GM21528 (cell line): ENCODE measurements around the gene GIMAP8.

Source experiments
- ATAC-seq: cut with Tn5 transposase; IDR thresholded peaks from one replicate; pipeline ENCODE4 v1.9.1; 2021; ENCODE audit warnings: mild to moderate bottlenecking, moderate library complexity; ENCODE audit not compliant: unreplicated experiment, low FRiP score

GIMAP8 gene

DNA sequence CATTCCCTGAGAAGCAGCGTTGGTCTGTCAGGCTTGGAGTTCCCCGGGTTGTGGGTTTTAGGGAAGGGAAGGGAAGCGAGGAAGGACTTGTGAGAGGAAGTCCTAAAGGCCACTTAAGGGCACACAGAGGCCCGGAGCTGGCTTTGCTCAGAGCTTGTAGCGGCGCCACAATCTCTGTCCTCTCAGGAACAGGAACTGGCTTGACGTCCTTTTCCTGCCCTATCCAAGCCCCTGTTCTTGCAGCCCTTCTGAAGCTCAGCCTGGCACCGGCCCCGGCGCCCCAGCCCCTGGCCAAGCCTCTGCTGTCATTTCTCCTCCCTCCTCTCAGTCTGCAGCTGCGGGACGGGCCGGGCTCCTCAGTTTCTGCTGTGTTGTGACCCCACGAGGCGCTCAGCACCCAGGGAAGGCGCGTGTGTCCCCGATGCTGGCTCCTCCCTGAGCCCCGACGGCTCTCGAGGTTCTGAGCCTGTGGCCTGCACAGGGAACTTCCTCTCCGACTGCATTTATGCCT lies at the start of gene GIMAP8:
GIMAP8 (plus strand) TSS at position 140 of the 511 bp plus-strand sequence. CDS start 16,069 bp downstream, outside the sequence.
- ATAC-seq = no peak

DNA sequence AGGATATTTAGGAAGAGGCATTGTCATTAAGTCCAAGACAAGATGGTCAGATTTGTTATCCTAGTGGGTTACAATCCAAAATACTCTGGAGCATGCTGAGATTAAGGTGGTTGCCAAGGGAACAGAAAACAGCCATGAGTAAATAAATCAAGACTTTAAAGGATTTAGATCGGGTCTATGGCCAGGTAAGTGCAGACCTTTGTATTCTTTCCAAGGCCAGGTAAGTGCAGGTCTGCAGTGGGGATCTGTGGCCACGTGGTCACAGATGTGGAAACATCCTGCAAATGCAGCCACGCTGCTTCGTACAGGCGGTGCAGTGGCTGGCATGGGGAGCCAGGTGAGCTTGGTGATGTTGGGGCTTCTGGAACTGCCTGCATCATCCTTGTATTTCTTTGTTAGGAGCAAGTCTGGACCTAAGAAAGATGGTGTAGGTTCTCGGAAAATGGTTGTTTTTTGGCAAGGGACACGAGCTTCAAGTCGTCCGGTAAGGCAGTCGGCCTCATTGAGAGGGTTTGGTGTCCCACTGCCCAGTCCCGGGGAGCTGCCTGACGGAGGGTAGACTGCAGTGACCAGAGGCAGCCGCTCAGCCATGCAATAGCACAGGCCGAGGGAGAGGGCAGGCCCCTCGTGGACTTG lies 49.5 kb upstream of the GIMAP8 start:
- ATAC-seq = no peak

DNA sequence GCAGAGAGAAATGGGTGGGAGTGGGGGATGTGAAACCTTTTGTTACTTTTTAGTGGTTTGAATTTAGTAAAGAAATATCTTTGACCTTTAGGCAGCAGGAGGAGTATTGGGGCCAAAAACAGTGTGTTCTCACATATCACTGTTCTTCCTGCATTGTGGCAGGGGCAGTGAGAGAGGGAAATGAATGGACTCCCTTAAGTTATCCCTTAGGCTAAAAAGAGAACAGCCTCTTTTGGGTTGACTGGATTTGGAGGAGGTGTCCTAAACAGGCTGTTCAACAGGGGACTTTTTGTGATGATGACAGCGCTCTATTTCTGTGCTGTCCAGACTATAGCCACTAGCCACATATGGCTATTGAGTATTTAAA lies 49.0 kb upstream of the GIMAP8 start:
- no peak for ATAC-seq

DNA sequence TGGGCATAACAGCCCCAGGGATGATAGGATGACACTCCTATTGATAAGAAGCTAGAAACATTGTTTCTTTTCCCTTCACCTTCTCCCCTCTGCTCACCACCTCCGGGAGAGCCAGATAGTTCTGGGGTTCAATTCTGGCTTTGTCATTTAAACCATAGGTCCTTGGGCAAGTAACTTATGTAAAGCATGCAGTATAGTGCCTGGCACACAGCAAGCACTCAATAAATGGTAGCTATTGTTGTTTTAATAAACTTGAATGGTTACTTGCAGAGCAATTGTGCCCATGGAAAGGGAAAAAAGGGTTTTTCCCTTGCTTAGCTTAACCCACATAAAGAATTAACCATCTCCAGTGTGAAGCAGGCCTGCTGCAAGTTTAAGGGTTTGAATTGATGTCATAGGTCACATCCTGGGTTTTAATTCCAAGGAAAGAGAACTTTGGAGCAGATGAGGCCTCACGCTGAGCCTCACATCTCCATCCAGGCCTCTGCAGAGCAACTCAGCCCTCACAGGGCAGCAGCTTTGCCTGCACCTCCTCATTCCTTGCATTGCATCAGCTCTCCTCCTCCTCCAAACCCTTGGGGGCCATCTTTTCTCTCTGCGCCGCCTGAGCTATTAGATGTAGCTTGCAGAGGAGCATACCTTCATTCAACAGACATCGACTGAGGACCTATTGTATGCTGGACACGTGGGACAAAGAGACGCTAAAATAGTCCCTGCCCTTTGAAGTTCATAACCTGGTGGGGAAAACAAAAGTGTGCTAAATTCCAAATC lies 48.4 kb upstream of the GIMAP8 start:
- no peak for ATAC-seq

DNA sequence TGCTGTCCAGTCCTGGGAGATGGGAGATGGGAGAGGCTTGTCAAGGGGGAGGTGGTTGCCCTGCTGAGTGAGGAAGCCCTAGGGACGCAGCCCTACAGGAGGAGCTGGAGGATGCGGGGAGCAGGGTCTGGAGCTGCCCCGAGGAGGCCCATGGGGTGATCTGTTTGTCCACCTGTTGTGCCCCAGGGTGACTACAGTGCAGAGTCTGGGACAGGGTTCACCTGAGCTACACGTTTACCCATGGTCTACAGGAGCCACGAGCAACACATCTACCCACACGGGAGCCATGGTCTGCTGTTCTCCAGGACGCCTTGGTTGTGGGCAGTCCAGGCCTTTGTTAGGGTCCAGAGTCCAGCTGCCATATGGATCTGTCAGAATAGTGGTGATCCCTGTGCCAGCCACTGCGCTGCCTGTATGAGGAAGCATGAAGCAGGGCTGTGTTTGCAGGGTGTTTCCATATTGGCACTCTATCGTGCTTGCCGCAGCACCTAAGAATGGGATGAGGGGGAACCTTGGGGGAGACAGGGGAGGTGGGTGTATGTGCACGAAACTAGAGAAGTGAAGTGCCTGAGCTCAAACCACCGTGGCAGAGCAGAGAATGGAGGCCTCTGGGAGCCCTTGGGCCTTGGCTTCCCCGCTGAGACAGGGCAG lies 47.6 kb upstream of the GIMAP8 start:
- ATAC-seq = no peak

DNA sequence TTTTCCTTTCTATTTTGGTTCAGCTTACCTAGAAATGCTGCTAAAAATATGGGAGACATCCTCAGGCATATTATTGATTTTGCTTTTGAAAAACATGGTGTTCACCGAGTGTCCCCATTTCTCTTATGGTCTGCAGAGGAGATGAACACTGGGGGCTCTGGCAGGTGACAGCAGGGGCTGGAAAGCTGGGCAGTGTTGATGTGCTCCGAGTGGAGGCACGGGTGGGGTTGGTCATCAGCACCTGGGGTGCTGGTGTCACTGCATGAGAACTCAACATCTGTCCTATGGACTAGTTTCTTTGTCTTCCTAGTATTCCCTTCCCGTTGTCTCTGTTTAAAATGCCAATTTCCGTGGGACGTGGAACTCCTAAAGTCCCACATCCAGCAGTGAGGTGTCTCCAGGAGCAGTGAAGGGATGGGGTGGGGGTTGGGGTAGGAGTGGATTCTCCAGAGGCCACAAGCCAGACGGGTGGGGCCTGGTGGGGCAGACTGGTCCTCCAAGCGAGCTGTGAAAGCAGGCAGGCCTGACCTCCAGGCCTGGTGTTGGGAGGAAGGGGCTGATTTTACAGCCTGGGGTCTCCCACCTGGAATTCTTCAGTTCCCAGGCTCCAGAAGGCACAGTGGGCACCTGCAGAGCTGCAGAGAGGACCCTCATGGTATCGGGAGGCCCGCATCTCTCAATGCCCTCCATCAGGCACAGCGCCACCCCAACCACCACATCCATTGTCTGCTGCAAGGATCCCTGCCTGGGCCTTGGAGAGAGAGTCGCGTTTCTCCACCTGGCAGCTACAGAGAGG lies 46.9 kb upstream of the GIMAP8 start:
- no peak for ATAC-seq

DNA sequence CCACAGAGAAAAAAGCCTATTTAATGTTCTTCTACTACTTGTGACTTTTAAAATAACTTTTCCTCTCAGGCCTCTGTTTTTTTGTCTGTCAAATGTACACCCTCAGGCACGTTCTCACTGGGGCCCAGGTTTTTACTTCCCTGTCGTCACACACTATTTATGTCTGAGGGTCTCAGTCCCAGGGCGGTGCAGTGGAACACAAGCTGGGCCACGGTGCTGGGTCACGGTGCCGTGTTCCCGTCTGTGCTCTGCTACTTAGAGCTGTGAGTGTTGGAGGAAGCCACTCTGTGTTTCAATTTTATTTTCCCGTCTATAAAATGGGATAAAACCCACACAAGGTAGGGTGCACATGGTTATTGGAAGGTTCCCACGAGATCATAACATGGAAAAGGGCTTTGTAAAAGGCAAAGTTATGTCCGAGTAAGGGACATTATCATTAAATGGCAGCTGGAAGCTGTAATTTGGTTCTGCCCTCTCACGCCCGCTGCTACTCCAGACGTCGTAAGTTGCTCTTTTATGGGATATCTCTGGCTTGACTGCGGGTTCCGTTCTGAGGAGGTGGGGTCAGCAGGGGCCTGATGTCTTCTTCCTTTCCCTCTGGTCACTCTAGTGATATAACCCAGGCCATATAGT lies 46.1 kb upstream of the GIMAP8 start:
- ATAC-seq = no peak

DNA sequence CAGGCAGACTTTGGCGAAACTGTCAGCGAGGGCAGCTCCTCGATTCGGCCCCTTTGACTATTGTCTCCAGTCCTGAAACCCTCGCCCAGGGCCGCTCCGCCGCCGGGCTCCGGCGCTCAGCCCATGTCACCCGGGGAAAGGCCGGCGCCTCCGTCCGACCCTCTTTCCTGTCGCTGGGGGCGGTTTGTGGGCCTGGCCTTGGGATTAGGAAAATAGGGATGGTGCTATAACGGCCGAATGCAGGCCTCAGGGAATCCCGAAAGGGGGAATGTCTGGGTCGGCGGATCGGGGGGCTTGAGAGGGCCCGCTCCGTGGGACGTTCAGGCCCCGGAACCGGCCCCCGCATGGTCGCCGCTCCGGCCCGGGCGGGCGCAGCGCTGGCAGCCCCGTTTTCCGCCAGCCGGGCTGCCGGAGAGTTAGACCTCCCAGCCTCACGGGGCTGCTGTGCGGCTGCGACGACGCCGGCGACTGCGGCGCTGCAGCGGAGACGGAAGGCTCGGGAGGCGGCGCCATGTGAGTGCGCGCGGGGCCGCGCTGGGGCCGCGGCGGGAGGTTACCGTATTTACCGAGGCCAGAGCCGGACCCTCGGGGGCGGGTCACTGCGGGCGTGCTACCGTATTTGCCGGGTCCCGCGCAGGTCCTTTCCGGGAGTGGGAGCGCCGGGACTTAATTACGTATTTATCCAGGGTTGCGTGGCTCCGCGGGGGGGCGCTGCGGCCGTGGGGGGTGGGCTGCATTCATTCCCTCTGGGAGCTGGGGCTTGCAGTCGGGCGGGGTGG lies 45.4 kb upstream of the GIMAP8 start:
- ATAC-seq = peak; percentile 42

DNA sequence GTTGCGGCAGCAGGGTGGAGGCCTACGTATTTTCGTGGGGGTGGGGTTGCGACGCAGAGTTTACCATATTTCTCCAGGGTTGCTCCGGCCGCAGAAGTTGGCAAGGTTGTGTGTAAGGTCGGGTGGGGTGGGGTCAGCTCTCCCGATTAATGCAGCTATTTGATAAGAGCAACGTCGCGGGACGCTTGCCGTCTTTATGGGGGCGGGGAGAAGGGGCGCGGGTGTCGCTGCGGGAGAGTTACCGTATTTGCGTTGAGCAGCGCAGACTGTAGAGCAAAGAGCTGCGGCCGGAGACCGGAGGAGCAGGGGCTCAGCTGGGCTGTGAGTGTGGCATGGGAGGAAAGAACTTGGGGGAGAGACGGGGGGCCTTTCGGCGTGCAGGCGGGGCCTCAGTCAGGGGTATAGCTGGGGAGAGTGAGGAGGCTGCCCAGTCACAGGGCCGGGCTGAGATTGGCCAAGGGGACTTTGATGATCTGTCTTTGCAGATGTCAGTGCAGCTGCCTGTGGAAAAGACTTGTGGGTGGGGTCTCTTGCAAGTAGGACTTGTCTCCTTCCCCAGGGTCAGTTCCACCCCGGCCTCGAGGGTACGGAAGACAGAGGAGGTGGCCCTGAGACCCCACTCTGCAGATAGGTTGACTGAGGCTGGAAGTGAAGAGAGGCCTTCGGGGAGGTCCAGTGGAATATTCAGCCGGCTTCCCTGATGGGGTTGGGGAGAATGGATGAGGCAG lies 44.7 kb upstream of the GIMAP8 start:
- no peak for ATAC-seq

DNA sequence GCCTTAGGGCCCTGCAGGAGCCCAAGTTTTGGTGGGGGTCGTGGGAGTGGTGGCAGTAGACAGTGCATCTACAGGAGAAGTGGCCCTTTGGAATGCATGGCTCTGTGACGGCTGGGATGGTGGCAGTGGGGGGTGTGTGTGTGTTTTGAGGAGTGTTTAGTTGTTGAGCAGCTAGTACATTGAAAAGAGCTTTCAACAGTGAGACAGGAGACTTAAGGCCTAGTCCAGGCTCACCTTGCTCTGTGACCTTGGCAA lies 44.2 kb upstream of the GIMAP8 start:
- ATAC-seq = no peak

DNA sequence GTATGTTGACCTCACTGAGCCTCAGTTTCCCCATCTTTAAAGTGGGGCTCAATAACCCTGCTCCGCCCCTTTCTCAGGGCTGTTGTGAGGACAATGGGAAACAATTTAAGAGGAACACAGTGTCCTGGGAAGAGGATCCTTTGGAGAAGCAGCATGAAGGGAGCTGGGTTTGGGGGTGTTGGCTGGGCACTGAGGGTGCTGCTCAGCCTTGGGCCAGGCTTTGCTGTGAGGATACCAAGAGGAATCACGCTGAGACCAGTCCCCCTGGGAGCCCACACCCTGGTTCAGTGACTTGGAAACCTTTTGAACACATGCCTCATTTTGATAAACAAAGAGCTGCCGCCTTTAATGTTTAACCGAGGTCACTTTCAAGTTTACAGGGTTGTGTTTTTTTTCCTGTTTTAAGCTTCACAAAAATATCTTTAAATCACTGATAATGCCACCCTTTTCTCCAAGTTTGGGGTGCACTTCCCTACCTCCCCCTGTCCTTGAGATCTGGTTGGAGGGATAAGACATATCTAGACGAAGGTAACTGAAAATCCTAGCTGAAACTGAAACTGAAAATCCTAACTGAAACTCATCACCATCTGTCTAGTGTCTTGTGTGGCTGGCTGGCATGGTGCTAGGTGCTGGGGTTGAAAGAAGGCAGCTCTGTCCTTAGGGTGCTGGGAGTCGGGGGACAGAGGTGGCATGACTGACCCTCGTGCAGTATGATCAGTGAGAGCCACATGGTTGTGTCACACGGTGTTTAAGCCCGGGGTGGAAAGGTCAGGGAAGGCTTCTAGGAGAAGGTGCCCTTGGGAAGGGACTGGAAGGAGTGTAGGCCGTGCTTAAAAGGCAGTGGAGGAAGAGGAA lies 43.6 kb upstream of the GIMAP8 start:
- peak; percentile 62 for ATAC-seq

DNA sequence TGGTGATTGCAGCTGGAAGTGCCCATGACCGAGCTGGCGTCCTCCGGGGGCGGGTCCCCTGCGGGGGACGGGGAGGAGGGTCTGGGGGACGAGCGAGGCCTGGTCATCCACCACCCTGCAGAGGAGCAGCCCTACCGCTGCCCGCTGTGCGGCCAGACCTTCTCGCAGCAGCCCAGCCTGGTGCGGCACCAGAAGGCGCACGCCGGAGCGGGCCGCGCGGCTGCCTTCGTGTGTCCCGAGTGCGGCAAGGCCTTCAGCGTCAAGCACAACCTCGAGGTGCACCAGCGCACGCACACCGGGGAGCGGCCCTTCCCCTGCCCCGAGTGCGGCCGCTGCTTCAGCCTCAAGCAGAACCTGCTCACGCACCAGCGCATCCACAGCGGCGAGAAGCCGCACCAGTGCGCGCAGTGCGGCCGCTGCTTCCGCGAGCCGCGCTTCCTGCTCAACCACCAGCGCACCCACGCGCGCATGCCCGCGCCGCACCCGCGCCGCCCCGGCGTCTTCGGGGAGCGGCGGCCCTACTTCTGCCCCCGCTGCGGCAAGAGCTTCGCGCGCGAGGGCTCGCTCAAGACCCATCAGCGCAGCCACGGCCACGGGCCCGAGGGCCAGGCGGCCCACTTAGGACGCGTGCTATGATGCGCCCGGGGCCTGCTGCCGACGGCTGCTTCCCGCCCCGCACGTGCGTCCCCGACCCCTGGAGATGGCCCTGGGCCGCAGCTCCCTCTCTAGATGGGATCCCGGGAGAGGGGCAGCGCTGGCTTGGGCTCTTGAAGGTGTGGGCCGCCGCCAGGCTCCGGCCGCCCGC lies 42.6 kb upstream of the GIMAP8 start:
- ATAC-seq = no peak

DNA sequence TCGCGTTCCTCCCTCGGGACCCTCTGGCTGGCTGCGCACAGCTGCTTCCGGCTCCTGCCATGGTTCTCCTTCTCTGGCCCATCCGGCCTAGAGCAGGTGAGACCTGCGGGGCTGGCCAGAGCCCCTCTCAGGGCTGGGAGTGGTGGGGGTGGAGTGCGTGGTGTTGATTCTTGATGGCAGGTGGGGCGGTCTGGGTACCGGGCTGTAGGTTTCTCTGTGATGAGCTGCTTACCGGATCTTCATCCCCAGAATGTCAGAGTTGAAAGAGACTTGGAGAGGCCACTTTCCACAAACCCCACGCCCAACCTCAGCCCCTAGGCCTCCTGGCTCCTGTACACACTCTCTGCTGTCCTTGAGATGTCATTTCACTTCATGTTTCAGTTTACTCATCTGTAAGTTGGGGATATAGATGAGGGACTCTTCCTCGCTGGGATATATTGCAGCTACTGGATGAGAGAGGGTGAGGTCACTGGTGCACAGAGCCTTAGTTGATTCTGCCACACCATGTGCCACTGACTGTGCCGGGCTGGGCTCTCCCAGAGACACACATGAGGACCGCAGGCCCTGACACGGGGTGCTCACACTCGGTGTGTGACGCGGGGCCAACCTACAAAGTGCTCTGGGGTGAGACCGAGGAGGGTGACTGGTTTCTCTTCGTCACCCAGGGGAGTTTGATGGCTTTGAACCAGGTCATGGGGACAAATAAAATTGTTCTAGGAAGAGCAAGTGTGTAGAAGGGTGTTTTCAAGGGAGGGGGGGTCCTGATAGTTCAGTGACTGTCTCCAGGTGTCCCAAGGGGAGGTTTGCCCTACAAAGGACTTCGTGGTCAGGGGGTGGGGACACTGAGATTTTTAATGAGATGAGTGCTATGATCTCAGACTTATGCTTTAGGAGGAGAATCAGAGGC lies 41.8 kb upstream of the GIMAP8 start:
- ATAC-seq = no peak

DNA sequence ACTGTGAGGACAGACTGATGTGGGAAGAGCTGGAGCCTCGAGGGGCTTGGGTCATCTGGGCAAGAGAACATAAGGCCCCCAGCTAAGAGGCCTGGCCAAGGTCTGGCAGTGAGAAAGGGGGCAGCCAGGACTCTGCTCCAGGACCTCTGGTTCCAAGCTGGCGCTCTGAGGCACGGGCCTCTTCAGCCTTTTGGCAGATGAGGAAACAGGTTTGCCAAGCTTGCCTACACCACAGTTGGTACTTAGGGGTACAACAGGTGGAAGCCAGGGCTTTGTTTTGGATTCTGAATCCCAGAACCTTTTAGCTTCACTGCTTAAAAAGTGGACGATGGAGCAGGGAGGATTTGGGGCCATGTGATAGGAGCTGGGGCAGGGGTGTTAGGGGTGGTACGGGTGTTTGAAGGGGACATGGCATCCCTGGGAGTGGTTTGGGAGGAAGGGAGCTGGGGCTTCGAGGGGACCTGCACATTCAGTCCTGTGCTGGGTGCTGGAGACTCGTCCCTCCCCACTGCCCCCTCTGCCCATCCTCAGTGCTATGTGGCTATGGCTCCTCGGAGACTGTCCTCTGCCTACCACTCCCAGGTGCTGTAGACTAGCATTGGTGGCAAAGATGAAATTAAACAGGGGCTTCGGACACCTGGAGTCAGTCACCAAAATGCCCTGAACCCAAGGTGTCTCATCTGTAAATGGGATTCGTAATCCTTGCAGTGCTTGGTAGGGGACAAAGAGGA lies 41.0 kb upstream of the GIMAP8 start:
- ATAC-seq = no peak

DNA sequence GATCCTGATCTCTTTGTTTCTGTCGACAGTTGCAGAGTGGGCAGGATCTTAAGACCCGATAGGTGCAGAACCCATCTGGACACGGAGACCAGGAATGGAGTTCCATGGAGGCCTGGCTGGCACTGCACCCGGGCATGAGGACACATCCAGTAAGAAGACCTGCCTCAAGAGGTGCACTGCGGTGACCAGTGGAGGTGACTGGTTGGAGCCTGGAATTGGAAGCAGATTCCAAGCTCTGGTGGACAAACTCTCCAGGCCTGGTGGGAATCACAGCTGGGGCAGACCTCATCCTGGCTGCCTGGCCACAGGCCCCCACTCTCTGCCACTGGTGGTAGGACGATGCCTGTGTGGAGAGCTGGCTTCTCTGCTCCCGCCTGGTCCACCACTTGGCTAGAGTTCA lies 40.3 kb upstream of the GIMAP8 start:
- ATAC-seq = no peak
